HS-27A (cell line): ENCODE measurements around the gene CYP26B1.

Experiments used
- DNase-seq: peaks from one replicate; pipeline ENCODE4 v3.0.0-alpha.2; 2012; ENCODE audit warnings: low read depth, missing footprints

CYP26B1 gene

GRCh38 chr2:72141032-72141645 is 6.5 kb downstream of the CYP26B1 start:
- DNase-seq = no peak

- no peak for DNase-seq
Measured at GRCh38 chr2:72140621-72140960, 7.1 kb downstream of the CYP26B1 start.

GRCh38 chr2:72139874-72140620 is 7.6 kb downstream of the CYP26B1 start:
- DNase-seq = no peak

- DNase-seq = no peak
Measured at GRCh38 chr2:72139471-72139873, 8.2 kb downstream of the CYP26B1 start.

GRCh38 chr2:72138921-72139381 is 8.7 kb downstream of the CYP26B1 start:
- DNase-seq = no peak

- DNase-seq = no peak
Measured at GRCh38 chr2:72138011-72138881, 9.4 kb downstream of the CYP26B1 start.

- DNase-seq = no peak
Measured at GRCh38 chr2:72137498-72138010, 10.1 kb downstream of the CYP26B1 start.

- DNase-seq = no peak
Measured at GRCh38 chr2:72136933-72137497, 10.6 kb downstream of the CYP26B1 start.

- DNase-seq = no peak
Measured at GRCh38 chr2:72136331-72136730, 11.3 kb downstream of the CYP26B1 start.

- no peak for DNase-seq
Measured at GRCh38 chr2:72135921-72136320, 11.7 kb downstream of the CYP26B1 start.

- no peak for DNase-seq
Measured at GRCh38 chr2:72134997-72135800, 12.5 kb downstream of the CYP26B1 start.

GRCh38 chr2:72134408-72134996 is 13.2 kb downstream of the CYP26B1 start:
- no peak for DNase-seq

GRCh38 chr2:72133721-72134407 is 13.8 kb downstream of the CYP26B1 start:
- no peak for DNase-seq

- DNase-seq = no peak
Measured at GRCh38 chr2:72132981-72133720, 14.5 kb downstream of the CYP26B1 start.

GRCh38 chr2:72131916-72132841 is 15.5 kb downstream of the CYP26B1 start:
- DNase-seq = no peak

- no peak for DNase-seq
Measured at GRCh38 chr2:72131371-72131891, 16.2 kb downstream of the CYP26B1 start.

- no peak for DNase-seq
Measured at GRCh38 chr2:72130659-72131360, 16.9 kb downstream of the CYP26B1 start.
